SJSA1 (cell line): Measurements from ENCODE around the gene BBS7. TPM values are rescaled to one million over a fixed set of nuclear protein-coding genes. Genes with fewer than 3 reads are reported as not detected.
A peak's percentile ranks its signal among the peaks of the same experiment; 100 is the strongest.

Experiments
- DNase-seq, 2 experiments: peaks; one replicate each; pipeline ENCODE4 v3.0.0-alpha.2; 2015 to 2020; ENCODE audit warnings: low spot score in 2 of 2, low read depth in 1 of 2
- H3K27ac ChIP-seq: fragments of 250-450 bp; sonication (Bioruptor Pico); 2 replicates; pipeline ENCODE4 v1.5.1; 2020; ENCODE audit warnings: mild to moderate bottlenecking, moderate library complexity
- H3K27me3 ChIP-seq: fragments of 250-450 bp; sonication (Bioruptor Pico); replicated peaks from 2 replicates; pipeline ENCODE4 v1.5.1; 2020; ENCODE audit warnings: mild to moderate bottlenecking, moderate library complexity
- H3K36me3 ChIP-seq: fragments of 250-450 bp; sonication (Bioruptor Pico); 2 replicates; pipeline ENCODE4 v1.5.1; 2020; ENCODE audit warnings: mild to moderate bottlenecking
- H3K4me1 ChIP-seq: fragments of 250-450 bp; sonication (Bioruptor Pico); replicated peaks from 2 replicates; pipeline ENCODE4 v1.6.1; 2021; ENCODE audit warnings: mild to moderate bottlenecking
- H3K4me3 ChIP-seq: fragments of 250-450 bp; sonication (Bioruptor Pico); 2 replicates; pipeline ENCODE4 v1.5.1; 2020; ENCODE audit warnings: mild to moderate bottlenecking
- H3K9me3 ChIP-seq: fragments of 250-450 bp; sonication (Bioruptor Pico); replicated peaks from 2 replicates; pipeline ENCODE4 v1.5.1; 2020; ENCODE audit warnings: mild to moderate bottlenecking
- total RNA-seq: library from RNA; depleted of rRNA; stranded (reverse); fragments of >200 nt; shearing (Covaris generic); gene quantifications from 2 replicates; pipeline ENCODE4 v1.2.3, GENCODE V29; 2014

BBS7 gene
- total RNA-seq, 1 experiment from 2014 or later, result 18.8 TPM

GRCh38 chr4:121873604-121874003 lies 3.3 kb upstream of the BBS7 start:
- Histone ChIP-seq H3K27me3 (no peaks in the 10 kb centered on the region), H3K27ac (no peak overlapping the region), H3K36me3 (no peaks in the 10 kb centered on the region), H3K9me3 (no peaks in the 10 kb centered on the region), H3K4me1 (no peaks in the 10 kb centered on the region), H3K4me3 (no peak overlapping the region)
- DNase-seq, result no peak

GRCh38 chr4:121863799-121864198 lies 6.5 kb downstream of the BBS7 start:
- H3K4me3 ChIP-seq, result no peak overlapping the region
- no peaks in the 10 kb centered on the region for H3K27me3 ChIP-seq
- no peak overlapping the region for H3K27ac ChIP-seq
- H3K4me1 ChIP-seq, result no peaks in the 10 kb centered on the region
- H3K9me3 ChIP-seq, result no peaks in the 10 kb centered on the region
- peaks cover 31% of the 10 kb centered on the region for H3K36me3 ChIP-seq
- DNase-seq, result no peak

- Histone ChIP-seq H3K27me3 (no peaks in the 10 kb centered on the region), H3K27ac (no peak overlapping the region), H3K36me3 (peaks cover 29% of the 10 kb centered on the region), H3K9me3 (no peaks in the 10 kb centered on the region), H3K4me1 (no peaks in the 10 kb centered on the region), H3K4me3 (no peak overlapping the region)
- no peak for DNase-seq
Observed at GRCh38 chr4:121861426-121861825, 8.8 kb downstream of the BBS7 start.

- no peaks in the 10 kb centered on the region for H3K4me1 ChIP-seq
- H3K9me3 ChIP-seq, result no peaks in the 10 kb centered on the region
- H3K27me3 ChIP-seq, result no peaks in the 10 kb centered on the region
- peaks cover 23% of the 10 kb centered on the region for H3K36me3 ChIP-seq
- no peak overlapping the region for H3K27ac ChIP-seq
- no peak for DNase-seq
- H3K4me3 ChIP-seq, result no peak overlapping the region
Observed at GRCh38 chr4:121860121-121860520, 10.2 kb downstream of the BBS7 start.

GRCh38 chr4:121851354-121851753 lies 18.9 kb downstream of the BBS7 start:
- H3K36me3 ChIP-seq, result peaks cover 7% of the 10 kb centered on the region
- H3K27ac ChIP-seq, result no peak overlapping the region
- H3K4me1 ChIP-seq, result no peaks in the 10 kb centered on the region
- DNase-seq, result no peak
- no peaks in the 10 kb centered on the region for H3K27me3 ChIP-seq
- no peaks in the 10 kb centered on the region for H3K9me3 ChIP-seq
- H3K4me3 ChIP-seq, result no peak overlapping the region

- no peaks in the 10 kb centered on the region for H3K9me3 ChIP-seq
- H3K27me3 ChIP-seq, result no peaks in the 10 kb centered on the region
- DNase-seq, result no peak
- peaks cover 15% of the 10 kb centered on the region; the same call in 1 of the 2 replicates for H3K36me3 ChIP-seq
- no peak overlapping the region for H3K4me3 ChIP-seq
- no peak overlapping the region for H3K27ac ChIP-seq
- H3K4me1 ChIP-seq, result no peaks in the 10 kb centered on the region
Observed at GRCh38 chr4:121846662-121847061, 23.6 kb downstream of the BBS7 start.

GRCh38 chr4:121842862-121843261 lies 27.4 kb downstream of the BBS7 start:
- H3K4me3 ChIP-seq, result no peak overlapping the region
- H3K9me3 ChIP-seq, result no peaks in the 10 kb centered on the region

GRCh38 chr4:121838136-121838535 lies 32.1 kb downstream of the BBS7 start:
- 0 out of 2 replicates have a peak, but pooled peaks cover 3% of the 10 kb centered on the region for H3K36me3 ChIP-seq
- H3K27me3 ChIP-seq, result no peaks in the 10 kb centered on the region
- H3K27ac ChIP-seq, result no peak overlapping the region

More at GRCh38 chr4:121842862-121843261, 27.4 kb downstream of the BBS7 start:
- Histone ChIP-seq H3K4me1 (no peaks in the 10 kb centered on the region), H3K27ac (no peak overlapping the region), H3K36me3 (0 out of 2 replicates have a peak, but pooled peaks cover 13% of the 10 kb centered on the region), H3K27me3 (no peaks in the 10 kb centered on the region)
- no peak for DNase-seq

GRCh38 chr4:121829511-121829910 lies 40.8 kb downstream of the BBS7 start:
- Histone ChIP-seq H3K36me3 (peaks cover 5% of the 10 kb centered on the region; the same call in 1 of the 2 replicates), H3K27me3 (no peaks in the 10 kb centered on the region), H3K4me3 (no peak overlapping the region), H3K4me1 (no peaks in the 10 kb centered on the region), H3K27ac (no peak overlapping the region), H3K9me3 (no peaks in the 10 kb centered on the region)
- DNase-seq, result no peak

More at GRCh38 chr4:121838136-121838535, 32.1 kb downstream of the BBS7 start:
- no peak for DNase-seq
- Histone ChIP-seq H3K4me3 (no peak overlapping the region), H3K9me3 (no peaks in the 10 kb centered on the region), H3K4me1 (no peaks in the 10 kb centered on the region)

GRCh38 chr4:121827853-121828252 lies 42.4 kb downstream of the BBS7 start:
- Histone ChIP-seq H3K27ac (no peak overlapping the region), H3K36me3 (peaks cover 13% of the 10 kb centered on the region), H3K4me3 (no peak overlapping the region), H3K9me3 (no peaks in the 10 kb centered on the region), H3K4me1 (peaks cover 4% of the 10 kb centered on the region), H3K27me3 (no peaks in the 10 kb centered on the region)
- no peak for DNase-seq

- Histone ChIP-seq H3K9me3 (no peaks in the 10 kb centered on the region), H3K27ac (no peak overlapping the region), H3K36me3 (peaks cover 42% of the 10 kb centered on the region), H3K4me3 (no peak overlapping the region), H3K27me3 (no peaks in the 10 kb centered on the region), H3K4me1 (peaks cover 4% of the 10 kb centered on the region)
- DNase-seq, result no peak
Observed at GRCh38 chr4:121824950-121825349, 45.3 kb downstream of the BBS7 start.

GRCh38 chr4:121824171-121824527 lies 46.1 kb downstream of the BBS7 start:
- DNase-seq, result no peak
- Histone ChIP-seq H3K4me3 (peak overlapping the region; percentile 76), H3K27me3 (no peaks in the 10 kb centered on the region), H3K36me3 (peaks cover 48% of the 10 kb centered on the region), H3K4me1 (peaks cover 9% of the 10 kb centered on the region), H3K9me3 (no peaks in the 10 kb centered on the region), H3K27ac (peak overlapping the region; percentile 85)

GRCh38 chr4:121823505-121824170 lies 46.6 kb downstream of the BBS7 start, which contains the start of gene CCNA2:
CCNA2 (minus strand) TSS chr4:121823883; CDS start chr4:121823628, 255 bp downstream.
- peaks cover 54% of the 10 kb centered on the region for H3K36me3 ChIP-seq

GRCh38 chr4:121822796-121823504 lies 47.3 kb downstream of the BBS7 start:
- peak; percentile 67 to 71 for DNase-seq
- Histone ChIP-seq H3K36me3 (peaks cover 56% of the 10 kb centered on the region), H3K9me3 (no peaks in the 10 kb centered on the region), H3K4me3 (peak overlapping the region; percentile 76), H3K27ac (peak overlapping the region; percentile 85), H3K27me3 (no peaks in the 10 kb centered on the region), H3K4me1 (peaks cover 14% of the 10 kb centered on the region)

More at GRCh38 chr4:121823505-121824170, 46.6 kb downstream of the BBS7 start, which contains the start of gene CCNA2:
- DNase-seq, result peak; percentile 94 to 98
- Histone ChIP-seq H3K4me3 (peak within 1 kb of the TSS; percentile 76), H3K9me3 (no peaks in the 10 kb centered on the region), H3K4me1 (peaks cover 11% of the 10 kb centered on the region), H3K27ac (peak within 1 kb of the TSS; percentile 85), H3K27me3 (no peaks in the 10 kb centered on the region)
